HCT116 (cell line): ENCODE results near the gene UROD.

Source experiments
- CEBPB ChIP-seq: IDR thresholded peaks from 2 replicates; pipeline ENCODE4 v1.6.1; 2012; ENCODE audit warnings: low read depth
- EGR1 ChIP-seq: IDR thresholded peaks from 2 replicates; pipeline ENCODE4 v1.6.1; 2012; ENCODE audit warnings: low read depth
- POLR2A ChIP-seq: IDR thresholded peaks from 2 replicates; pipeline ENCODE4 v1.7.0; 2011; ENCODE audit warnings: borderline replicate concordance; ENCODE audit not compliant: insufficient read depth, insufficient read length; ENCODE audit errors: extremely low read depth
- ZNF274 ChIP-seq: fragments of 200-500 bp; sonication (Bioruptor generic); IDR thresholded peaks from 2 replicates; pipeline ENCODE4 v1.6.1; 2014; ENCODE audit warnings: mild to moderate bottlenecking, low read depth, low read length, inconsistent platforms
- TF ChIP-seq, protein P1 (sequence below), 3 experiments: fragments of 200-600 bp in 1 of 3; sonication (generic) in 1 of 3; IDR thresholded peaks in 2 of 3; conservative IDR thresholded peaks in 1 of 3; 2 replicates each; pipeline ENCODE4 v1.5.1; 2012 to 2017; ENCODE audit warnings: low read depth in 2 of 3, low read length in 2 of 3, antibody characterized with exemption in 1 of 3, borderline replicate concordance in 1 of 3, control low read depth in 1 of 3, mild to moderate bottlenecking in 1 of 3, mixed read lengths in 1 of 3, mixed run types in 1 of 3, moderate library complexity in 1 of 3; ENCODE audit not compliant: insufficient read depth in 1 of 3

GRCh38 chr1:45005761-45006160 lies 6.3 kb upstream of the UROD start:
- no peak for TF ChIP-seq ZNF274
- TF ChIP-seq, protein P1, sequence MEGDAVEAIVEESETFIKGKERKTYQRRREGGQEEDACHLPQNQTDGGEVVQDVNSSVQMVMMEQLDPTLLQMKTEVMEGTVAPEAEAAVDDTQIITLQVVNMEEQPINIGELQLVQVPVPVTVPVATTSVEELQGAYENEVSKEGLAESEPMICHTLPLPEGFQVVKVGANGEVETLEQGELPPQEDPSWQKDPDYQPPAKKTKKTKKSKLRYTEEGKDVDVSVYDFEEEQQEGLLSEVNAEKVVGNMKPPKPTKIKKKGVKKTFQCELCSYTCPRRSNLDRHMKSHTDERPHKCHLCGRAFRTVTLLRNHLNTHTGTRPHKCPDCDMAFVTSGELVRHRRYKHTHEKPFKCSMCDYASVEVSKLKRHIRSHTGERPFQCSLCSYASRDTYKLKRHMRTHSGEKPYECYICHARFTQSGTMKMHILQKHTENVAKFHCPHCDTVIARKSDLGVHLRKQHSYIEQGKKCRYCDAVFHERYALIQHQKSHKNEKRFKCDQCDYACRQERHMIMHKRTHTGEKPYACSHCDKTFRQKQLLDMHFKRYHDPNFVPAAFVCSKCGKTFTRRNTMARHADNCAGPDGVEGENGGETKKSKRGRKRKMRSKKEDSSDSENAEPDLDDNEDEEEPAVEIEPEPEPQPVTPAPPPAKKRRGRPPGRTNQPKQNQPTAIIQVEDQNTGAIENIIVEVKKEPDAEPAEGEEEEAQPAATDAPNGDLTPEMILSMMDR (IDR thresholded peaks at IDR 0.05 in 2 of 3, conservative IDR thresholded peaks at IDR 0.05 in 1 of 3; ENCODE audit: borderline replicate concordance in 1 of 3, insufficient read depth in 1 of 3, low read depth in 2 of 3, low read length in 2 of 3), result no peak
- no peak for TF ChIP-seq POLR2A
- no peak for TF ChIP-seq EGR1
- TF ChIP-seq CEBPB, result no peak
